GM10266 (cell line): ENCODE data around the gene HSPG2.

Experiments
- DNase-seq: peaks from one replicate; pipeline ENCODE4 v3.0.0; 2012; ENCODE audit errors: extremely low spot score
- CTCF ChIP-seq: IDR thresholded peaks from 2 replicates; pipeline ENCODE4 v1.5.1; 2012; ENCODE audit warnings: mild to moderate bottlenecking, low read depth; ENCODE audit not compliant: control insufficient read depth, insufficient read depth; ENCODE audit errors: missing control alignments

Gene HSPG2

GRCh38 chr1:21845646-21846641 is 91.2 kb downstream of the HSPG2 start:
- TF ChIP-seq CTCF, result no peak
- DNase-seq, result no peak

- TF ChIP-seq CTCF, result no peak
- no peak for DNase-seq
These were observed 93.1 kb downstream of the HSPG2 start for GRCh38 chr1:21843996-21844395.

GRCh38 chr1:21843208-21843607 is 93.9 kb downstream of the HSPG2 start:
- DNase-seq, result no peak
- TF ChIP-seq CTCF, result no peak

- no peak for DNase-seq
- TF ChIP-seq CTCF, result no peak
These were observed 94.4 kb downstream of the HSPG2 start for GRCh38 chr1:21842606-21843162.

- DNase-seq, result no peak
- no peak for TF ChIP-seq CTCF
These were observed 95.2 kb downstream of the HSPG2 start for GRCh38 chr1:21841852-21842466.

- TF ChIP-seq CTCF, result no peak
- no peak for DNase-seq
These were observed 96.1 kb downstream of the HSPG2 start for GRCh38 chr1:21840981-21841380.

- no peak for DNase-seq
- no peak for TF ChIP-seq CTCF
These were observed 97.6 kb downstream of the HSPG2 start for GRCh38 chr1:21839337-21840037.
